Stimulated activated CD4-positive, alpha-beta T cell treated with anti-CD3 and anti-CD28 coated beads, Interleukin-1b, Interleukin-23, amount 100 ng/mL, for 48 hours (primary cell): ENCODE measurements around the gene TMEM231.
"Not testable (repeated sequence)": the region's sequence is repeated elsewhere in the genome, so short reads cannot be mapped to it uniquely, and the experiment has no call there.

Experiments used
- DNase-seq: peaks from one replicate; pipeline ENCODE4 v3.0.0-alpha.2; 2020

The TMEM231 gene

GRCh38 chr16:75555707-75556430 lies at the start of gene TMEM231:
Gene TMEM231, minus strand, starts transcription at chr16:75556252. Its CDS starts 43 bp downstream, at chr16:75556209.
- peak; percentile 97 for DNase-seq

- no peak for DNase-seq
Observed at GRCh38 chr16:75603241-75603640, 47.2 kb upstream of the TMEM231 start.

GRCh38 chr16:75599452-75600277 lies 43.6 kb upstream of the TMEM231 start:
- DNase-seq, result no peak

GRCh38 chr16:75593825-75594820 lies 38.1 kb upstream of the TMEM231 start:
- DNase-seq, result peak; percentile 13

- no peak for DNase-seq
Observed at GRCh38 chr16:75593308-75593707, 37.3 kb upstream of the TMEM231 start.

GRCh38 chr16:75591927-75592326 lies 35.9 kb upstream of the TMEM231 start:
- not testable (repeated sequence) for DNase-seq

GRCh38 chr16:75590920-75591843 lies 35.1 kb upstream of the TMEM231 start:
- no peak for DNase-seq

- DNase-seq, result no peak
Observed at GRCh38 chr16:75589306-75589705, 33.3 kb upstream of the TMEM231 start.

- no peak for DNase-seq
Observed at GRCh38 chr16:75588716-75589115, 32.7 kb upstream of the TMEM231 start.

GRCh38 chr16:75584108-75584507 lies 28.1 kb upstream of the TMEM231 start:
- no peak for DNase-seq

- no peak for DNase-seq
Observed at GRCh38 chr16:75579281-75579834, 23.3 kb upstream of the TMEM231 start.

GRCh38 chr16:75578725-75579124 lies 22.7 kb upstream of the TMEM231 start:
- DNase-seq, result no peak

GRCh38 chr16:75578212-75578611 lies 22.2 kb upstream of the TMEM231 start:
- no peak for DNase-seq

GRCh38 chr16:75576384-75576811 lies 20.3 kb upstream of the TMEM231 start:
- DNase-seq, result no peak

- no peak for DNase-seq
Observed at GRCh38 chr16:75575958-75576357, 19.9 kb upstream of the TMEM231 start.

- DNase-seq, result no peak
Observed at GRCh38 chr16:75573955-75574354, 17.9 kb upstream of the TMEM231 start.

GRCh38 chr16:75572864-75573542 lies 17.0 kb upstream of the TMEM231 start:
- DNase-seq, result no peak

- DNase-seq, result no peak
Observed at GRCh38 chr16:75570396-75571065, 14.5 kb upstream of the TMEM231 start.

- DNase-seq, result no peak
Observed at GRCh38 chr16:75567911-75568310, 11.9 kb upstream of the TMEM231 start.

GRCh38 chr16:75566758-75567255 lies 10.8 kb upstream of the TMEM231 start:
- DNase-seq, result peak; percentile 4
